BLaER1 (cell line): Measurements from ENCODE around the gene DUSP16.

Experiments used
- H3K27ac ChIP-seq: shearing (Covaris generic); formaldehyde crosslinking; 2 replicates; pipeline ENCODE4 v1.8.1; 2022
- H3K27me3 ChIP-seq: shearing (Covaris generic); formaldehyde crosslinking; 2 replicates; pipeline ENCODE4 v1.8.1; 2022
- H3K36me3 ChIP-seq: shearing (Covaris generic); formaldehyde crosslinking; 2 replicates; pipeline ENCODE4 v1.8.1; 2022
- H3K4me1 ChIP-seq: shearing (Covaris generic); formaldehyde crosslinking; 2 replicates; pipeline ENCODE4 v1.8.1; 2022
- H3K4me2 ChIP-seq: shearing (Covaris generic); formaldehyde crosslinking; 2 replicates; pipeline ENCODE4 v1.8.1; 2022
- H3K4me3 ChIP-seq: shearing (Covaris generic); formaldehyde crosslinking; 2 replicates; pipeline ENCODE4 v1.8.1; 2022
- H3K9ac ChIP-seq: shearing (Covaris generic); formaldehyde crosslinking; 2 replicates; pipeline ENCODE4 v1.8.1; 2022
- H3K9me3 ChIP-seq: shearing (Covaris generic); formaldehyde crosslinking; 2 replicates; pipeline ENCODE4 v1.8.1; 2022
- H4K20me1 ChIP-seq: shearing (Covaris generic); formaldehyde crosslinking; 2 replicates; pipeline ENCODE4 v1.8.1; 2022
- Cebpa-rat ChIP-seq: shearing (Covaris generic); IDR thresholded peaks from 2 replicates; pipeline ENCODE4 v1.8.1; 2022

Gene DUSP16

DNA sequence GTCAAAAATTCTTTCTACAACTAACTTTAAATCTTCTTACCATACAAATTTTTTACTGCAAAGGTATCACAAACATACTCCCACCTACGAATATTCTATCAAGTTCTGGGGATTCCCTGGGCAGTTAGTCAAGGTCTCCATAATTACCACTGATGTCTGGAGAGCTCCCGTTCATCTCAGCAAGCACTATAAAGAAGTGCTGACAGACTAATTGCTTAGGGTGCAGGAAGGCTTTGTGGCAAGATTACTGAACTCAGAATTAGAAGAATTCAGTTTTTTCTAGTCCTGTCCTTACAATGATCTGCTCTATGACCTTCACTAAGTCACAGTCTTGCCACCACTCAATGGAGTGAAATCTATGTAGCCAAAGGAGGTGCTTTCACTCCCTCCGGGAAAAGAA lies 61.5 kb downstream of the DUSP16 start:
- Histone ChIP-seq H3K9me3 (no peaks in the 10 kb centered on the region), H3K9ac (no peak overlapping the region), H3K27ac (no peak overlapping the region), H3K4me2 (no peak overlapping the region), H4K20me1 (peaks cover 5% of the 10 kb centered on the region; the same call in 1 of the 2 replicates), H3K4me1 (peaks cover 9% of the 10 kb centered on the region), H3K36me3 (0 out of 2 replicates have a peak, but pooled peaks cover 4% of the 10 kb centered on the region), H3K27me3 (no peaks in the 10 kb centered on the region), H3K4me3 (no peak overlapping the region)
- no peak for TF ChIP-seq Cebpa-rat

GRCh38 chr12:12499909-12500604 lies 62.6 kb downstream of the DUSP16 start:
- no peak overlapping the region for H3K4me2 ChIP-seq
- H3K27me3 ChIP-seq: no peaks in the 10 kb centered on the region
- H3K27ac ChIP-seq: no peak overlapping the region
- H3K36me3 ChIP-seq: 0 out of 2 replicates have a peak, but pooled peaks cover 4% of the 10 kb centered on the region
- H3K9ac ChIP-seq: no peak overlapping the region
- peaks cover 1% of the 10 kb centered on the region; the same call in 1 of the 2 replicates for H4K20me1 ChIP-seq
- no peak overlapping the region for H3K4me3 ChIP-seq
- peak; percentile 51; the same call in 1 of the 2 replicates for TF ChIP-seq Cebpa-rat
- no peaks in the 10 kb centered on the region for H3K9me3 ChIP-seq
- no peaks in the 10 kb centered on the region for H3K4me1 ChIP-seq

DNA sequence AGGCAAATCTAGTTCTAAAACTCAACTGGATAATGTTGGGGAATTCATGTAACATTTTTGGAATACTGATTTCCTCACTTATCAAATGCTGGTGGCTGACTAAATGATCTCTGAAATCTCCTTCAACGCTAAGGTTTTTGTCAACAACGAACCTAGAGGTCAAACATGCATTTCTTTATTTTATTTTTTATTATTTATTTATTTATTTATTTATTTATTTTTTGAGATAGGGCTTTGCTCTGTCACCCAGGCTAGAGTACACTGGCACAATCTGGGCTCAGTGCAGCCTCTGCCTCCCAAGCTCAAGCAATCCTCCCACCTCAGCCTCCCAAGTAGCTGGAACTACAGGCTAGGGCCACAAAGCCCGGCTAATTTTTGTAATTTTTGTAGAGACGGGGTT lies 64.5 kb downstream of the DUSP16 start:
- Histone ChIP-seq H3K9me3 (no peaks in the 10 kb centered on the region), H3K9ac (no peak overlapping the region), H3K27me3 (no peaks in the 10 kb centered on the region; the same call in 1 of the 2 replicates), H3K4me2 (no peak overlapping the region), H3K4me3 (no peak overlapping the region), H4K20me1 (no peaks in the 10 kb centered on the region; the same call in 1 of the 2 replicates), H3K27ac (no peak overlapping the region), H3K36me3 (0 out of 2 replicates have a peak, but pooled peaks cover 4% of the 10 kb centered on the region), H3K4me1 (no peaks in the 10 kb centered on the region)
- TF ChIP-seq Cebpa-rat: no peak

DNA sequence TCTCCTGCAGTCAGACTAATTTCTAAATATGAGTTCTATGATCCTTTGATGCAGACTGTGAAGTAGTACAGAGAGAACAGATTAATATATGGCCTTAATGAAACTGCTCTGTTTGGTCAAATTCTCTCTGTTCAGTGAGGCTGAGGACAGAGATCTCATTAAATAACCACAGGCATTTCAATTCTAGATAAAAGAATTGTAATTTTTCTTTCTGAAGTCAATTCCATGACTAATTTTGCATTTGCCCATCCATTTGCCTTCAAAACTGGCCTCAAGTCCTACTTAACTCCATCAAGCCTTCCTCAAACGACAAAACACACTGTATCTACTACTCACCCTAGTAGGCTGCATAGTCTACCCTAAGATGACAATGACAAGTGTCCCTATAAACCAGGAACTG lies 67.1 kb downstream of the DUSP16 start:
- H3K9me3 ChIP-seq: no peaks in the 10 kb centered on the region
- H3K4me1 ChIP-seq: no peaks in the 10 kb centered on the region
- H3K9ac ChIP-seq: no peak overlapping the region
- H3K36me3 ChIP-seq: 0 out of 2 replicates have a peak, but pooled peaks cover 4% of the 10 kb centered on the region
- no peak for TF ChIP-seq Cebpa-rat
- H4K20me1 ChIP-seq: no peaks in the 10 kb centered on the region; the same call in 1 of the 2 replicates
- no peaks in the 10 kb centered on the region; the same call in 1 of the 2 replicates for H3K27me3 ChIP-seq
- no peak overlapping the region for H3K4me2 ChIP-seq
- no peak overlapping the region for H3K4me3 ChIP-seq
- no peak overlapping the region for H3K27ac ChIP-seq

- Histone ChIP-seq H3K9ac (no peak overlapping the region), H4K20me1 (no peaks in the 10 kb centered on the region), H3K36me3 (peaks cover 10% of the 10 kb centered on the region; the same call in 1 of the 2 replicates), H3K4me1 (no peaks in the 10 kb centered on the region), H3K27ac (no peak overlapping the region), H3K27me3 (no peaks in the 10 kb centered on the region; the same call in 1 of the 2 replicates), H3K9me3 (no peaks in the 10 kb centered on the region), H3K4me2 (no peak overlapping the region), H3K4me3 (no peak overlapping the region)
- TF ChIP-seq Cebpa-rat: no peak
Measured at GRCh38 chr12:12492547-12492946, 70.1 kb downstream of the DUSP16 start.

GRCh38 chr12:12491606-12492005 lies 71.1 kb downstream of the DUSP16 start:
- H3K27me3 ChIP-seq: no peaks in the 10 kb centered on the region; the same call in 1 of the 2 replicates
- no peak overlapping the region for H3K4me3 ChIP-seq
- H3K9me3 ChIP-seq: no peaks in the 10 kb centered on the region
- no peak for TF ChIP-seq Cebpa-rat
- no peaks in the 10 kb centered on the region for H3K4me1 ChIP-seq
- H3K27ac ChIP-seq: no peak overlapping the region
- H3K9ac ChIP-seq: no peak overlapping the region
- H3K4me2 ChIP-seq: no peak overlapping the region
- peaks cover 10% of the 10 kb centered on the region; the same call in 1 of the 2 replicates for H3K36me3 ChIP-seq
- H4K20me1 ChIP-seq: no peaks in the 10 kb centered on the region

- no peak for TF ChIP-seq Cebpa-rat
- Histone ChIP-seq H3K27ac (no peak overlapping the region), H3K4me2 (no peak overlapping the region), H3K36me3 (peaks cover 21% of the 10 kb centered on the region; the same call in 1 of the 2 replicates), H3K4me1 (no peaks in the 10 kb centered on the region), H4K20me1 (no peaks in the 10 kb centered on the region), H3K4me3 (no peak overlapping the region), H3K9ac (no peak overlapping the region), H3K9me3 (no peaks in the 10 kb centered on the region), H3K27me3 (no peaks in the 10 kb centered on the region; the same call in 1 of the 2 replicates)
Measured at GRCh38 chr12:12488823-12489550, 73.7 kb downstream of the DUSP16 start.

DNA sequence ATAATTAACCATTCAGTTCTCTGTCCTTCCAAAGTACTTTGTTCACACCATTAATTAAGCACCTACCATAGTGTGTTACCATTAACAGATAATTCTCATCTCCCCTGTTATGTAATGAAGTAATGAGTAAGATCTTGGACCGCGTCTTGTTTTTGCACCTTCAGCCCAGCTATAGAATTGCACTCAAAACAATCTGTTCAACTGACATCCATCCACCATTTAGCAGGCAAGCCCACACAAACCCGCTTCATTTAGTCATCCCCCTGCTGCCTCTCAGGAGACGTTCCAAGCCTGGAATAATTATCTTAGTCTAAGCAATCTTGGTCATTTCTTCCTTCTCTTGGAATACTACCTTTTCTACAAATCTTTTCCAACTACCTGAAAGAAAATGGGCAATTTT lies 74.4 kb downstream of the DUSP16 start:
- no peak for TF ChIP-seq Cebpa-rat
- Histone ChIP-seq H3K4me2 (no peak overlapping the region), H3K9ac (no peak overlapping the region), H3K27me3 (no peaks in the 10 kb centered on the region), H3K36me3 (peaks cover 21% of the 10 kb centered on the region; the same call in 1 of the 2 replicates), H3K4me3 (no peak overlapping the region), H3K9me3 (no peaks in the 10 kb centered on the region), H3K27ac (no peak overlapping the region), H3K4me1 (no peaks in the 10 kb centered on the region), H4K20me1 (no peaks in the 10 kb centered on the region)

- Histone ChIP-seq H3K36me3 (peaks cover 26% of the 10 kb centered on the region), H3K9me3 (no peaks in the 10 kb centered on the region), H3K4me1 (peaks cover 5% of the 10 kb centered on the region; the same call in 1 of the 2 replicates), H3K4me2 (no peak overlapping the region), H3K27me3 (no peaks in the 10 kb centered on the region), H3K9ac (no peak overlapping the region), H4K20me1 (no peaks in the 10 kb centered on the region), H3K4me3 (no peak overlapping the region), H3K27ac (no peak overlapping the region)
- TF ChIP-seq Cebpa-rat: no peak
Measured at GRCh38 chr12:12487490-12487889, 75.2 kb downstream of the DUSP16 start.
